ENCODE data around the gene CCDC136.

The CCDC136 gene

GRCh38 chr7:128846781-128847444 is 55.1 kb downstream of the CCDC136 start:
- no peak for DNase-seq

DNA sequence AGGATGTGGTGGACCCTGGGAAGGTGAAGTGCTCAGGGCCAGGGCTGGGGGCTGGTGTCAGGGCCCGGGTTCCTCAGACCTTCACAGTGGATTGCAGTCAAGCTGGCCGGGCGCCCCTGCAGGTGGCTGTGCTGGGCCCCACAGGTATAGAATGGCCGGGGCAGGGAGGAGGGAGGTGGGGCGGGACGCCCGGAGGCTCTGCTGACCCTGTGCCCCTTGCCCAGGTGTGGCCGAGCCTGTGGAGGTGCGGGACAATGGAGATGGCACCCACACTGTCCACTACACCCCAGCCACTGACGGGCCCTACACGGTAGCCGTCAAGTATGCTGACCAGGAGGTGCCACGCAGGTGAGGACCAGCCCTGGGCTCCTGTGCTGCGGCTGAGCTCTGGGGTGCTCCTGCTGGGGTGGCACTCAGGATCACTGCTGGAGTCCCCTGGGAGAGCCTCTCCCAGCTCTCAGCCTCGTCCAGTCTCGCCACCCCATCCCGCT is 56.0 kb downstream of the CCDC136 start:
- DNase-seq: no peak

DNA sequence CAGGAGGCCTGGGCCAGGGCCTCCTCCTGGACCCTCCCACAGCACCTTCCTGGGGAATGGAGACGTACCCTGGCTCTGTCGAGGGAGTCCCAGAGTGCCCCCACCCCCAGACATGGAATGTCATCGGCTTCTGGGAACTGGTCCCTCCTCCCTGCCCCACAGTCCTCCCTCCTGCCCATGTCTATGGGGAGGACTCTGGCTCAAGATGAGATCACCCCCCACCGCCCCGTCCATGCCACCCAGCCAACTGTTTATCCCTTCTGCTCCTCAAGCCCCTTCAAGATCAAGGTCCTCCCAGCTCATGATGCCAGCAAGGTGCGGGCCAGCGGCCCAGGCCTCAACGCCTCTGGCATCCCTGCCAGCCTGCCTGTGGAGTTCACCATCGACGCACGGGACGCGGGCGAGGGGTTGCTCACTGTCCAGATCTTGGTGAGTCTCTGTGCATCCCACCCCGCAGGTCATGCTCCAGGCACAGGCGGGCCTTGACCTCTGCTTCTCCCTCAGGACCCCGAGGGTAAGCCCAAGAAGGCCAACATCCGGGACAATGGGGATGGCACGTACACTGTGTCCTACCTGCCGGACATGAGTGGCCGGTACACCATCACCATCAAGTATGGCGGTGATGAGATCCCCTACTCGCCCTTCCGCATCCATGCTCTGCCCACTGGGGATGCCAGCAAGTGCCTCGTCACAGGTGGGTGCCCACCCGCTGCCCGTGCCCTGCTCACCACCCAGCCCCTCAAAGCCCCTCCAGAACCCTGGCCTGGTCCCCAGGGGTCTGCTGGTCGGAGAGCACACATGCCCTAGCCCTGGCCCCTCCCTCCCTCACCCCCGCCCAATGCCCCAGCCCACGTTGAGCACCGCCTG is 56.8 kb downstream of the CCDC136 start:
- no peak for DNase-seq

DNA sequence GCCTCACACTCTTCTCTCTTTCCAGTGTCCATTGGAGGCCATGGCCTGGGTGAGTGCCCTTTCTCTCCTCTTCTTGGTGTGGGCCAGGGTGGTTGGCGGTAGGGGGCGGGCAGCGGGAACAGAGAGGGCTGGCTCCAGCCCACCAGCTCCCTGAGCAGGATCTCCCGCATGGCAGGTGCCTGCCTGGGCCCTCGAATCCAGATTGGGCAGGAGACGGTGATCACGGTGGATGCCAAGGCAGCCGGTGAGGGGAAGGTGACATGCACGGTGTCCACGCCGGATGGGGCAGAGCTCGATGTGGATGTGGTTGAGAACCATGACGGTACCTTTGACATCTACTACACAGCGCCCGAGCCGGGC is 57.4 kb downstream of the CCDC136 start:
- DNase-seq: no peak

- DNase-seq: no peak
Observed at GRCh38 chr7:128849804-128850490, 58.2 kb downstream of the CCDC136 start.

DNA sequence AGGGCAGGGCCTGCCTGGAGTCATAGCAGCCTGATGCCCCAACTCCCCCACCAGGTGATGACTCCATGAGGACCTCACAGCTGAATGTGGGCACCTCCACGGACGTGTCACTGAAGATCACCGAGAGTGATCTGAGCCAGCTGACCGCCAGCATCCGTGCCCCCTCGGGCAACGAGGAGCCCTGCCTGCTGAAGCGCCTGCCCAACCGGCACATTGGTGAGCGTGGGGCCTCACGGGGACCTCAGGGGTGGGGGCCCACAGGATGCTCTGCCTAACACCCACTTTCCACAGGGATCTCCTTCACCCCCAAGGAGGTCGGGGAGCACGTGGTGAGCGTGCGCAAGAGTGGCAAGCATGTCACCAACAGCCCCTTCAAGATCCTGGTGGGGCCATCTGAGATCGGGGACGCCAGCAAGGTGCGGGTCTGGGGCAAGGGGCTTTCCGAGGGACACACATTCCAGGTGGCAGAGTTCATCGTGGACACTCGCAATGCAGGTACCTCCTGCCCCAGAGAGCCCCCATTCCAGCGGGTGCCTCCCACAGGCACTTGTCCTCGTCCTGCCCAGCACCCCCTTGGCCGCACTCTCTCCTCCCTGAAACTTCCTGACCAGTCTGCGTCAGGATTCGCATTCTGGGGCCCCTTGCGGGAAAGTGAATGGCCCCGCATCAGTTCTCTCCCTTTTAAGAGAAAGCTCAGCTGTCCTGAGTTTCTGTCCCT is 60.9 kb downstream of the CCDC136 start:
- DNase-seq: no peak

- DNase-seq: no peak
Observed at GRCh38 chr7:128853799-128854198, 62.0 kb downstream of the CCDC136 start.

DNA sequence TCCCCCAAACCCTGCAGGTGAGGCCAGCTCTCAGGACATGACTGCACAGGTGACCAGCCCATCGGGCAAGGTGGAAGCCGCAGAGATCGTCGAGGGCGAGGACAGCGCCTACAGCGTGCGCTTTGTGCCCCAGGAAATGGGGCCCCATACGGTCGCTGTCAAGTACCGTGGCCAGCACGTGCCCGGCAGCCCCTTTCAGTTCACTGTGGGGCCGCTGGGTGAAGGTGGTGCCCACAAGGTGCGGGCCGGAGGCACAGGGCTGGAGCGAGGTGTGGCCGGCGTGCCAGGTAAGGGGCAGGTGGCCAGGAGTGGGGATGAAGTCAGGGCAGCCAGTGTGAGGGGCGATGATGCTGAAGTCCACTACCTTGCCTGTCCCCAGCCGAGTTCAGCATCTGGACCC is 62.6 kb downstream of the CCDC136 start:
- no peak for DNase-seq

- DNase-seq: no peak
Observed at GRCh38 chr7:128855559-128855958, 63.8 kb downstream of the CCDC136 start.

DNA sequence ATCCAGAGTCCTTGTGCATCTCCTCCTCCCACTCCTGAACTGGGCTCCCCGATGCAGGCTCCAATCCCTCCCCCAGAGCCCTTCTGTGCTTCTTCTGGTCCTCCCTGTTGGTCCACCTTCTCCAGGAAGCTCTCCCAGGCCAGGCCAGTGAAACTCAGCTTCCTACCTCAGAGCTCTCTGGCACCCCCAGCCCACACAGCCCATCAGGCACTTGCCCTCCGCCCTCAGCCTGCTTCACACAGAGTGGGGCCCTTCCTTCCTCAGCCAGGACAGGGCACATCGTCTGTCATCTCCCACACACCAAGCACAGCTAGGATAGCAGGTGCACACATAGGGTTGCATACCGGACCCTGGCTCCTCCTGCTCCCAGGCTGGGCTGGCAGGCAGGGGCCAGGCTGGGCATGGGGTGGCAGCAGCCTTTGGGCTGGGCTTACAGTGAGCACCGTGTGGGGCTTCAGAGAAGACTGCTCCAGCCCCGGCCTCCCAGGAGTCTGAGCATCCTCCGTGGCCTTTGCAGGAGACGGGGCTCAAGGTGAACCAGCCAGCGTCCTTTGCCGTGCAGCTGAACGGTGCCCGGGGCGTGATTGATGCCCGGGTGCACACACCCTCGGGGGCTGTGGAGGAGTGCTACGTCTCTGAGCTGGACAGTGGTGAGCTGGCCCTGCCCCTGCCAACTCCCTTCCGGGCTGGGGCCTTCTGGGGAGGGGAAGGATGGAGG is 64.4 kb downstream of the CCDC136 start:
- no peak for DNase-seq

DNA sequence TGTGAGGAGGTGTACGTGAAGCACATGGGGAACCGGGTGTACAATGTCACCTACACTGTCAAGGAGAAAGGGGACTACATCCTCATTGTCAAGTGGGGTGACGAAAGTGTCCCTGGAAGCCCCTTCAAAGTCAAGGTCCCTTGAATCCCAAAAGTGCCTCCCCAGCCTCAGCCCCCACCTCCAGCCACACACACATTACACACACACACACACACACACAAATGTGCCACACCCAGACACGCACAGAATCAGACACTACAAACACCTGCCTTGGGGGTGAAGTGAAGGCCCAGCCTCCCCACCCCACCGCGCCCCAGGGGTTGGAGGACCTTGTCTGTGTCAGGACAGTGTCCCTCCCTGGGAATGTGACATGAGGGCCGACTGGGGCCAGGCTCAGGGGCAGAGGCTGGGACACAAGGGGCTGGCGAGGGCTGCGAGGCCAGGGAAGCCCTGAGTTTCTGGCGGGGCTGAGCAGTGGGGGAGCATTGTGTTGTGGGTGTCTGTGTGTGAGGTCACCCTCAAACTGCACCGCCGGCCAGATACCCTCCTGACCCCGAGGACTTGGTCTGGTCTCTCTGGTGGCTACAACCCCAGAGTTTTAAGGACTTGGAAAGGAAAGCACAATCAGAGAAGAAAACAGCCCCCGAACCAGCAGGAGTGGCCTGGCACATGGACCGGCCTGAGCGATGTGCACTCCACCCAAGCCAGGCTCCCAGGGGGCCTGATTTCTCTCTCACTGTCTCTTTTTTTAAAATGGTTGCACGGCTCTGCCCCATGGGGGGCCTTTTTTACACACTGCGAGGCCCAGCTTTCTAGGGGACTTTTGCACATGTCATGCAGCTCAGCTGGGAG is 66.8 kb downstream of the CCDC136 start:
- no peak for DNase-seq

DNA sequence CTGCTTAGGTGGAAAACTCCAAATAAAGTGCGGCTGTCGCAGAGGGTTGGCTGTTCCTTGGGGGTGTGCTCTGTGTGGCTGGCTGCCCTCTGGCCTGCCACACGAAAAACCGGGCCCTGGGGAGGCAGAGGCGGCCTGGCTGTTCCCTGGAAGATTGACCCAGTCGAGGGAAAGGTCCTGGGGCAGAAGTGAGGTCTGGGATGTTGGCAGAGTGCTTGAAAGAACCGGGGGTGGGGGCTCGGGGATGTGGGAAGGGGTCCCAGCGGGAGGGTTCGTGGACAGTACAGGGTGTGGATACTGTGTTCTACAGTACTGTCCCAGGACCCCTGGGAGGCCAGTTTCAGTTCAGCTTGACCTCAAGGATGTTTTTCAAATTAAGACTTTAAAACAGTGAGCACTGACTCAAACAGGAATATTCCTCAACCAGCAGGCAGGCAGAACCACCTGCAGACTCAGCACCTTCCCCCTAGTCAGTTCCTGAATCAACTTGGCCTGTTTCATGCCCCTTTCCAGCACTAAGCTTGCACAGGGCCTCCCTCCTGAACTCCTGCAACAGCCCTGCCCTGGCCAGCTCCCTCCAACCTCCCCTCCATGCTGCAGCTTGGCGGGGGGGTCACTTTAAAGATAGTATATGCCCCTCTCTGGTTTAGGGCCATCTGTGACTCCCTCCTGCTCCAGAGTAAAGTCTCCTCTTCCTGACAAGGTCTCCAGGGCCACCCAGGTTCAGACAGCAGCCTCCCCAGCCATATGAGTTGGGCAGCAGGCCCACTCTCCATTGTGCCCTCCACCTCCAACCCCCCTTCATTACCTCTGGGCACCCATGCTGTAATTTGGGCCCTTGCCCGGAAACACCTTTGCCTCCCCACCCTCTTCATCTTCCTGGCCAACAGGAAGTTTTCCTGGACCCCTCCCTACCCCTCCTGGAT is 67.7 kb downstream of the CCDC136 start:
- DNase-seq: no peak

- DNase-seq: no peak
Observed at GRCh38 chr7:128860158-128861073, 68.6 kb downstream of the CCDC136 start.

GRCh38 chr7:128861957-128862570 is 70.3 kb downstream of the CCDC136 start:
- DNase-seq: no peak

DNA sequence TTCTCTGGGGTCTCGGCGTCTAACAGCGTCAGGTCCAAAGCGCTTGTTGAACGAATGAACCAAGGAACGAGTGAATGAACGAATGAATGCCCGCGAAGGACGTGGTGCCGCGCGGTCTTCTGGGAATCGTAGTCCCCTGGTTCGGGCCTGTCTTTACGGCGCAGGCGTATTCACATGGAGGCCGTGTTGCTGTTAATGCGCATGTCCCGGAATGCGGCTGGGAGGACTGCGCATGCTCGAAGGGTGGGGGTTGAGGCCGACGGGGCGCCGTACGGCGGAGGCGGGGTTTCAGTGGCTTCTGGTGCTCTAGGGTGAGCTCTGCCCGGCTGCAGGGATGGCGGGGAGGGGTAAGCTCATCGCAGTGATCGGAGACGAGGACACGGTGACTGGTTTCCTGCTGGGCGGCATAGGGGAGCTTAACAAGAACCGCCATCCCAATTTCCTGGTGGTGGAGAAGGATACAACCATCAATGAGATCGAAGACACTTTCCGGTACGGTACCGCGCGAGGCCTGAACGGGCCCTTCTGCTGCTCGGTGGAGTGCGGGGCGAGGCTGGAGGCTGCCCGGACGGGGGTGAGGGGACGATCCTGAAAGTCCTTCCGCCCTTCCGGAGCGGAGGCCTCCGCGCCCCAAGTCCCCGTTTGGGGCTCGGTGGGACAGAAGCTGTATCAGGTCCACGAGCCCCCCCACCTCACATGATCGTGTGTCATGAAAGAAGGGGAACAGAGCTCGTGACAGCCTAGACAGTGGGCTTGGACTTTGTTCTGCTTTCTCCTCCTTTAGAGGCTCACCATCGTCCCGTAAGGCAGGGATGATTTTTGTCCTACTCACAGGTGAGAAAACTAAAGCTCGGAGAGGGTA is 71.0 kb downstream of the CCDC136 start, which contains the start of gene ATP6V1F:
Gene ATP6V1F, plus strand, starts transcription at position 286 of the 862 bp plus-strand sequence. Its CDS starts 49 bp downstream, at position 335.
- peak; percentile 94 for DNase-seq

DNA sequence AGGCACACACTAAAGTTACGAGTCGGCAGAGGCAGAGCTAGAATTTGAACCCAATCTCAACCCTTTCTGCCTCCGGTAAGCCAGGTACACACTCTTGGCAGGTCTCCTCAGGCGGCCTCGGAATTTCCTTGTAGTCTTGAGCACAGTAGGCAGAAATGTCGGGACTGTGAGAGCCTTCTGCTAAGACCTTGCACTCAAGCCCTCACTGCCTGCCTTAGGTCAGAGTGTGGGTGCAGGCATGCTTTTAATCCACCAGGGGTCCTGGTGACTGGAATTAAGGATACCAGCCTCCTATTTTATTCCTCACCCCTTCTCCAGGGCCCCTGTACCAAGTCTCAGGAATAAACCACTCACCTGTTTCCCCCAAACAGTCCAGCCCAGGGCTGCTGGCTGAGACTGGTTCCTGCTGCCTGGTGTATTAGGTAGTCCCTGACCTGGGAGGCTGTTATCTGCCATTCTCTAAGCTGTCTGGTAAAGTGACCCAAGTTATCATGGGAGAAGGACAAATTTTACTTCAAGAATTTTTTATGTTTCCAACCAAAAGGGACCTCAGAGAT is 71.7 kb downstream of the CCDC136 start:
- DNase-seq: no peak

DNA sequence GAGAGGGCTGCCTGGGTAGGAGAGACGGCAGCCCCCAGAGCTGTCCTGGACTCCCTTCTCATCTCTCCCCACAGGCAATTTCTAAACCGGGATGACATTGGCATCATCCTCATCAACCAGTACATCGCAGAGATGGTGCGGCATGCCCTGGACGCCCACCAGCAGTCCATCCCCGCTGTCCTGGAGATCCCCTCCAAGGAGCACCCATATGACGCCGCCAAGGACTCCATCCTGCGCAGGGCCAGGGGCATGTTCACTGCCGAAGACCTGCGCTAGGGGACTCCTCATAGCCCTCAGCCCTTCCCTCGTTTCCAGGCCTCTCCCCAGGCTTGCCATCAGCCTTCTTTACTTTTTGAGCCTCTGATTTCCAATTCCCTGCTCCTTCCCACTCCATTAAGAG is 73.5 kb downstream of the CCDC136 start:
- no peak for DNase-seq

Data from NCI-H774 (cell line).